ENCODE data around the gene COG5.

COG5 gene

DNA sequence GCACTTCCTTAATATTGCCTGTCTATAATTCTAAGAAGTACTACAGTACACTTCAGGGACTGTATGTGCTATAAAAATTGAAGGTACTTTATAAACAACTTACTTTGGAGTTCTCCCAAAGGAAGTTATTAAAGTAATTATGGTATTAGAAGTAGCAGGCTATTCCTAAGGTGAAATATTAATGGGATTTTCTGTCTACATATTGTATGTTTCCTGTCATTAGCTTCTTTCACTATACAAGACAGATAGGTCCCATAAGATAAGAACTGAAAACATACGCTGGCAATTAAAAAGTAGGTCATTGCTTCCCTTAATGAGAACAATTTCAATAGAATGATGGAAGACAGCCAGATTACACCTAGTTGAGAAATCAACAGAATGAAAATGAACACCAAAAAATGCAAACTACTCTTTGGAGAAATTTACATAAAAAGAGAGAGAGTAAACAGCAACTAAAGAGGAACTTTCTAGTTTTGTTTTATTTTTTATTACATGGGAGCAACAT is 248.0 kb downstream of the COG5 start:
- Histone ChIP-seq H3K27ac (no peak overlapping the region), H3K79me2 (no peaks in the 10 kb centered on the region), H3K4me3 (ENCODE audit: low read depth, low read length) (no peak overlapping the region), H3K9me3 (ENCODE audit: control insufficient read depth, low read length) (no peaks in the 10 kb centered on the region), H3K4me2 (ENCODE audit: low read length) (no peak overlapping the region), H3K4me1 (no peaks in the 10 kb centered on the region), H3K27me3 (ENCODE audit: control insufficient read depth, insufficient read depth, low read length) (no peaks in the 10 kb centered on the region), H3K9ac (no peak overlapping the region), H2AFZ (no peak overlapping the region), H3K36me3 (ENCODE audit: control insufficient read depth, insufficient read depth, low read length) (no peaks in the 10 kb centered on the region)
- TF ChIP-seq, protein P1, sequence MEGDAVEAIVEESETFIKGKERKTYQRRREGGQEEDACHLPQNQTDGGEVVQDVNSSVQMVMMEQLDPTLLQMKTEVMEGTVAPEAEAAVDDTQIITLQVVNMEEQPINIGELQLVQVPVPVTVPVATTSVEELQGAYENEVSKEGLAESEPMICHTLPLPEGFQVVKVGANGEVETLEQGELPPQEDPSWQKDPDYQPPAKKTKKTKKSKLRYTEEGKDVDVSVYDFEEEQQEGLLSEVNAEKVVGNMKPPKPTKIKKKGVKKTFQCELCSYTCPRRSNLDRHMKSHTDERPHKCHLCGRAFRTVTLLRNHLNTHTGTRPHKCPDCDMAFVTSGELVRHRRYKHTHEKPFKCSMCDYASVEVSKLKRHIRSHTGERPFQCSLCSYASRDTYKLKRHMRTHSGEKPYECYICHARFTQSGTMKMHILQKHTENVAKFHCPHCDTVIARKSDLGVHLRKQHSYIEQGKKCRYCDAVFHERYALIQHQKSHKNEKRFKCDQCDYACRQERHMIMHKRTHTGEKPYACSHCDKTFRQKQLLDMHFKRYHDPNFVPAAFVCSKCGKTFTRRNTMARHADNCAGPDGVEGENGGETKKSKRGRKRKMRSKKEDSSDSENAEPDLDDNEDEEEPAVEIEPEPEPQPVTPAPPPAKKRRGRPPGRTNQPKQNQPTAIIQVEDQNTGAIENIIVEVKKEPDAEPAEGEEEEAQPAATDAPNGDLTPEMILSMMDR (IDR thresholded peaks at IDR 0.05): no peak

- TF ChIP-seq, protein P1 (IDR thresholded peaks at IDR 0.05): no peak
Observed at GRCh38 chr7:107313355-107313754, 250.4 kb downstream of the COG5 start.

DNA sequence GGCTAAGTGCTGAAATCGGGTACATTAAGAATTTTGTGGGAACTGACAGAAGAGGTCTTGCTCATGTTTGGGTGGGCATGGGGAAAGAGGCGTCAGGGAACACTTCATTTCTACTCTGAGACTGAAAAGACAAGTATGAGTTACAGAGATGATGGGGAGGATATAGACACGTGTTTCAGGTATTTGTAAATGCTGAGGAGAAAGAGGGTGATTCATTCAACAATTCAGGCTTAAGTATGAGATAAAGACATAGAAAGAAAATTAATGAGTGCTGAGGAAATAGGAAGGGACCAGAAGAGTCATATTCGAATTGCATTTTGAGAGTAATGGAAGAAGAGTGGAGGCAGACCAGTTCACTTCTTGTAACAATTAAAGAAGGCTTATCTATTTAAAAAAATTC is 251.3 kb downstream of the COG5 start:
- H3K79me2 ChIP-seq: no peaks in the 10 kb centered on the region
- no peaks in the 10 kb centered on the region for H3K36me3 ChIP-seq (ENCODE audit: control insufficient read depth, insufficient read depth, low read length)
- H3K9ac ChIP-seq: no peak overlapping the region
- H3K9me3 ChIP-seq (ENCODE audit: control insufficient read depth, low read length): no peaks in the 10 kb centered on the region
- no peak overlapping the region for H2AFZ ChIP-seq
- H3K4me2 ChIP-seq (ENCODE audit: low read length): no peak overlapping the region
- no peak overlapping the region for H3K4me3 ChIP-seq (ENCODE audit: low read depth, low read length)
- H3K4me1 ChIP-seq: no peaks in the 10 kb centered on the region
- no peak overlapping the region for H3K27ac ChIP-seq
- H3K27me3 ChIP-seq (ENCODE audit: control insufficient read depth, insufficient read depth, low read length): no peaks in the 10 kb centered on the region
- TF ChIP-seq, protein P1 (IDR thresholded peaks at IDR 0.05): no peak

More at GRCh38 chr7:107313355-107313754, 250.4 kb downstream of the COG5 start:
- H3K79me2 ChIP-seq: no peaks in the 10 kb centered on the region
- H3K27me3 ChIP-seq (ENCODE audit: control insufficient read depth, insufficient read depth, low read length): no peaks in the 10 kb centered on the region
- H2AFZ ChIP-seq: no peak overlapping the region
- no peaks in the 10 kb centered on the region for H3K36me3 ChIP-seq (ENCODE audit: control insufficient read depth, insufficient read depth, low read length)
- no peaks in the 10 kb centered on the region for H3K9me3 ChIP-seq (ENCODE audit: control insufficient read depth, low read length)
- no peaks in the 10 kb centered on the region for H3K4me1 ChIP-seq
- H3K27ac ChIP-seq: no peak overlapping the region
- no peak overlapping the region for H3K4me3 ChIP-seq (ENCODE audit: low read depth, low read length)
- H3K9ac ChIP-seq: no peak overlapping the region
- H3K4me2 ChIP-seq (ENCODE audit: low read length): no peak overlapping the region

DNA sequence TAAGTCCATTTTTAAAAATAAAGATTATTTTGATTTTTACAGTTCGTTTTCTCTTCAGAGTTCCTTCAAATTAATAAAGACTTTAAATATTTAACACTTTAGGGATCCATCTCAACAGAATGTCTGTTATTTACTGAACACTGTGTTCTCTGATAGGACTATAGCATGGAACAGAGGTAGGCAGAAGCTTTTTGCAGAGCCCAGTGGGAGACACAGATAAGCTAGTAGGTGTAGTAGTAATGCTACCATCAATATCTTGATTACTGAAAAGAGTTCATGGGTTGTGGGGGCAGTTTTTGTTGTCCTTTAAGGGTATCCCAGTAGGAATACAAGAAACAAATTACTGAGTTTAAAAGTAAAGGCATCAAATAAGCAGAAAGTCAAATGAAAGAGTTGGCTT is 254.4 kb downstream of the COG5 start:
- Histone ChIP-seq H3K9me3 (ENCODE audit: control insufficient read depth, low read length) (no peaks in the 10 kb centered on the region), H3K9ac (no peak overlapping the region), H3K4me1 (no peaks in the 10 kb centered on the region), H3K27ac (no peak overlapping the region), H3K27me3 (ENCODE audit: control insufficient read depth, insufficient read depth, low read length) (no peaks in the 10 kb centered on the region), H3K4me3 (ENCODE audit: low read depth, low read length) (no peak overlapping the region), H3K79me2 (no peaks in the 10 kb centered on the region), H2AFZ (no peak overlapping the region), H3K4me2 (ENCODE audit: low read length) (no peak overlapping the region), H3K36me3 (ENCODE audit: control insufficient read depth, insufficient read depth, low read length) (no peaks in the 10 kb centered on the region)
- TF ChIP-seq, protein P1 (IDR thresholded peaks at IDR 0.05): no peak

- Histone ChIP-seq H3K9ac (no peak overlapping the region), H3K27me3 (ENCODE audit: control insufficient read depth, insufficient read depth, low read length) (no peaks in the 10 kb centered on the region), H3K79me2 (no peaks in the 10 kb centered on the region), H3K36me3 (ENCODE audit: control insufficient read depth, insufficient read depth, low read length) (no peaks in the 10 kb centered on the region), H2AFZ (no peak overlapping the region), H3K27ac (no peak overlapping the region), H3K4me3 (ENCODE audit: low read depth, low read length) (no peak overlapping the region), H3K4me2 (ENCODE audit: low read length) (no peak overlapping the region), H3K9me3 (ENCODE audit: control insufficient read depth, low read length) (no peaks in the 10 kb centered on the region), H3K4me1 (no peaks in the 10 kb centered on the region)
- TF ChIP-seq, protein P1 (IDR thresholded peaks at IDR 0.05): no peak
Observed at GRCh38 chr7:107304636-107305035, 259.1 kb downstream of the COG5 start.

Data from parathyroid adenoma (tissue), 2 donors.